Transverse colon (tissue), 4 donors: ENCODE data around the gene NDUFS6. TPM values are rescaled to one million over a fixed set of nuclear protein-coding genes. Genes with fewer than 3 reads are reported as not detected.
A peak's percentile ranks its signal among the peaks of the same experiment; 100 is the strongest.

Experiments
- DNase-seq: peaks from one replicate; pipeline ENCODE4 v3.0.0-alpha.2; 2019
- H3K27ac ChIP-seq, 4 donors: fragments of 200-600 bp; sonication (generic); 2 replicates each; pipeline ENCODE4 v1.5.1; 2016 to 2018; ENCODE audit warnings: inconsistent platforms in 4 of 4
- H3K27me3 ChIP-seq: fragments of 200-600 bp; sonication (generic); 2 replicates; pipeline ENCODE4 v1.5.1; 2017; ENCODE audit warnings: inconsistent platforms
- H3K36me3 ChIP-seq, 4 donors: fragments of 200-600 bp; sonication (generic); 2 replicates each; pipeline ENCODE4 v1.5.1; 2017 to 2019; ENCODE audit warnings: inconsistent platforms in 4 of 4
- H3K4me1 ChIP-seq, 4 donors: fragments of 200-600 bp; sonication (generic); 2 replicates each; pipeline ENCODE4 v1.5.1; 2017 to 2020; ENCODE audit warnings: inconsistent platforms in 4 of 4
- H3K4me3 ChIP-seq, 4 donors: fragments of 200-600 bp; sonication (generic); 1 replicate in 1 of 4; 2 replicates in 3 of 4; pipeline versions ENCODE4 v1.5.1 to v1.6.1; 2017 to 2019; ENCODE audit warnings: inconsistent platforms in 4 of 4
- H3K9me3 ChIP-seq, 2 donors: fragments of 200-600 bp; sonication (generic); 2 replicates each; pipeline ENCODE4 v1.5.1; 2017 to 2019; ENCODE audit warnings: inconsistent platforms in 2 of 2
- CTCF ChIP-seq, 5 experiments: fragments of 200-600 bp in 3 of 5; fragments of 450-650 bp in 2 of 5; sonication (generic) in 3 of 5; IDR thresholded peaks; 1 replicate in 2 of 5; 2 replicates in 3 of 5; pipeline ENCODE4 v1.5.1; 2016 to 2017; ENCODE audit warnings: antibody characterized with exemption in 5 of 5, inconsistent platforms in 3 of 5, mild to moderate bottlenecking in 2 of 5, moderate library complexity in 1 of 5
- EP300 ChIP-seq: sonication (generic); formaldehyde crosslinking; IDR thresholded peaks from one replicate; pipeline ENCODE4 v1.6.1; 2017; ENCODE audit warnings: antibody characterized with exemption, low read depth
- POLR2A ChIP-seq: fragments of 450-650 bp; IDR thresholded peaks from one replicate; pipeline ENCODE4 v1.6.1; 2016; ENCODE audit warnings: antibody characterized with exemption, mild to moderate bottlenecking, moderate library complexity
- POLR2AphosphoS5 ChIP-seq, 3 donors: sonication (generic); formaldehyde crosslinking; IDR thresholded peaks; one replicate each; pipeline ENCODE4 v1.6.1; 2016; ENCODE audit warnings: antibody characterized with exemption in 3 of 3
- WGBS, 2 donors: methylation state at CpG; one replicate each; pipeline ENCODE4 v1.1.5; 2018; ENCODE audit warnings: low coverage in 1 of 2; 5-methylcytosine and 5-hydroxymethylcytosine counted together
- in situ Hi-C, 4 donors: fragments of 200-750 bp; cut with MboI; loops; one replicate each; pipeline versions ENCODE4 v1.15.0 to v1.15.1; 2017; ENCODE audit warnings: low sequenced_read_pairs in 3 of 4, low pct_ligation_motif_present in 1 of 4, low pct_unique_long_range_greater_than_20kb in 1 of 4
- intact Hi-C: fragments of 100-400 bp; cut with DNase I; formaldehyde crosslinking; loops from one replicate; pipeline ENCODE4 v1.15.1; 2023; ENCODE audit warnings: low total_unique reads
- total RNA-seq, 4 donors: library from RNA; depleted of rRNA; stranded (reverse); fragments of >200 nt; gene quantifications; one replicate each; pipeline ENCODE4 v1.1.0, GENCODE V29; 2016

The NDUFS6 gene
- total RNA-seq, 4 donors from 2014 or later = 36.4 to 133 (median 66.4) TPM

- H3K36me3 ChIP-seq = no peaks in the 10 kb centered on the region
- H3K27me3 ChIP-seq = no peaks in the 10 kb centered on the region
- intact Hi-C loops (no loop called here), in situ Hi-C loops (loop anchor here in 2 of 4 donors (25.0 kb wide), 1 partner anchor 258 kb away; no protein-coding TSS in a partner anchor)
- WGBS, 2 donors = 20 to 69% methylated on average over 1 to 14 of the region's 14 CpGs
- H3K9me3 ChIP-seq = no peaks in the 10 kb centered on the region
- TF ChIP-seq EP300 (no peak), POLR2AphosphoS5 (IDR thresholded peaks at IDR 0.05) (no peak), CTCF (IDR thresholded peaks at IDR 0.05) (no peak), POLR2A (no peak)
- peak; percentile 5 for DNase-seq
- no peak overlapping the region for H3K4me3 ChIP-seq
- H3K27ac ChIP-seq = no peak overlapping the region
- no peaks in the 10 kb centered on the region for H3K4me1 ChIP-seq
Measured at GRCh38 chr5:1754531-1755220, 46.5 kb upstream of the NDUFS6 start.

GRCh38 chr5:1755321-1755949 is 45.8 kb upstream of the NDUFS6 start:
- 61 to 62% methylated on average over 5 to 14 of the region's 14 CpGs for WGBS, 2 donors
- Histone ChIP-seq H3K27me3 (no peaks in the 10 kb centered on the region), H3K36me3 (no peaks in the 10 kb centered on the region), H3K4me3 (no peak overlapping the region), H3K27ac (no peak overlapping the region), H3K9me3 (no peaks in the 10 kb centered on the region), H3K4me1 (no peaks in the 10 kb centered on the region)
- peak; percentile 3 for DNase-seq
- TF ChIP-seq CTCF (IDR thresholded peaks at IDR 0.05) = no peak
- no peak for TF ChIP-seq POLR2A
- TF ChIP-seq EP300 = no peak
- TF ChIP-seq POLR2AphosphoS5 (IDR thresholded peaks at IDR 0.05) = no peak
- in situ Hi-C loops = loop anchor here in 2 of 4 donors (25.0 kb wide), 1 partner anchor 257 kb away; no protein-coding TSS in a partner anchor
- intact Hi-C loops = no loop called here

- no peaks in the 10 kb centered on the region for H3K27me3 ChIP-seq
- no peak for DNase-seq
Measured at GRCh38 chr5:1756481-1756880, 44.7 kb upstream of the NDUFS6 start.

More at GRCh38 chr5:1756481-1756880, 44.7 kb upstream of the NDUFS6 start:
- 71 to 80% methylated on average over 7 to 11 of the region's 11 CpGs for WGBS, 2 donors
- Histone ChIP-seq H3K27ac (no peak overlapping the region), H3K4me3 (no peak overlapping the region), H3K4me1 (no peaks in the 10 kb centered on the region), H3K9me3 (no peaks in the 10 kb centered on the region), H3K36me3 (no peaks in the 10 kb centered on the region)
- TF ChIP-seq CTCF (IDR thresholded peaks at IDR 0.05) (no peak), POLR2AphosphoS5 (IDR thresholded peaks at IDR 0.05) (no peak), POLR2A (no peak), EP300 (no peak)
- in situ Hi-C loops (loop anchor here in 2 of 4 donors (25.0 kb wide), 1 partner anchor 256 kb away; no protein-coding TSS in a partner anchor), intact Hi-C loops (no loop called here)
